GM18867 (cell line): ENCODE results near the gene ATM.

Experiments
- ATAC-seq: cut with Tn5 transposase; IDR thresholded peaks from one replicate; pipeline ENCODE4 v1.9.1; 2021; ENCODE audit warnings: mild to moderate bottlenecking, moderate library complexity; ENCODE audit not compliant: unreplicated experiment

The ATM gene

GRCh38 chr11:108218912-108219783 is 3.7 kb upstream of the ATM start:
- ATAC-seq: no peak

GRCh38 chr11:108220721-108221336 is 2.0 kb upstream of the ATM start:
- ATAC-seq: no peak

GRCh38 chr11:108221371-108221770 is 1.5 kb upstream of the ATM start:
- no peak for ATAC-seq

GRCh38 chr11:108221911-108222573 is 825 bp upstream of the ATM start:
- no peak for ATAC-seq

- peak; percentile 26 for ATAC-seq
These were observed 682 bp downstream of the ATM start for GRCh38 chr11:108223348-108224149.

- ATAC-seq: no peak
These were observed 1.5 kb downstream of the ATM start for GRCh38 chr11:108224366-108224765.

GRCh38 chr11:108224911-108225786 is 2.3 kb downstream of the ATM start:
- no peak for ATAC-seq

- no peak for ATAC-seq
These were observed 3.2 kb downstream of the ATM start for GRCh38 chr11:108226036-108226435.

- ATAC-seq: no peak
These were observed 5.4 kb downstream of the ATM start for GRCh38 chr11:108228251-108228650.

- ATAC-seq: no peak
These were observed 10.5 kb downstream of the ATM start for GRCh38 chr11:108233277-108233945.

- no peak for ATAC-seq
These were observed 12.3 kb downstream of the ATM start for GRCh38 chr11:108235192-108235591.

- ATAC-seq: no peak
These were observed 12.8 kb downstream of the ATM start for GRCh38 chr11:108235633-108236032.

GRCh38 chr11:108237058-108237481 is 14.2 kb downstream of the ATM start:
- peak; percentile 34 for ATAC-seq

- no peak for ATAC-seq
These were observed 16.2 kb downstream of the ATM start for GRCh38 chr11:108239076-108239475.

- no peak for ATAC-seq
These were observed 18.6 kb downstream of the ATM start for GRCh38 chr11:108241330-108242037.

- no peak for ATAC-seq
These were observed 19.6 kb downstream of the ATM start for GRCh38 chr11:108242422-108242821.

- no peak for ATAC-seq
These were observed 23.4 kb downstream of the ATM start for GRCh38 chr11:108246308-108246707.

- no peak for ATAC-seq
These were observed 24.0 kb downstream of the ATM start for GRCh38 chr11:108246885-108247284.

GRCh38 chr11:108253176-108253575 is 30.3 kb downstream of the ATM start:
- ATAC-seq: no peak
